ENCODE data around the gene TNS3. TPM values are rescaled to one million over a fixed set of nuclear protein-coding genes. Genes with fewer than 3 reads are reported as not detected.

The TNS3 gene
- total RNA-seq, 2 experiments from 2014 or later = 0.12 to 0.52 TPM

DNA sequence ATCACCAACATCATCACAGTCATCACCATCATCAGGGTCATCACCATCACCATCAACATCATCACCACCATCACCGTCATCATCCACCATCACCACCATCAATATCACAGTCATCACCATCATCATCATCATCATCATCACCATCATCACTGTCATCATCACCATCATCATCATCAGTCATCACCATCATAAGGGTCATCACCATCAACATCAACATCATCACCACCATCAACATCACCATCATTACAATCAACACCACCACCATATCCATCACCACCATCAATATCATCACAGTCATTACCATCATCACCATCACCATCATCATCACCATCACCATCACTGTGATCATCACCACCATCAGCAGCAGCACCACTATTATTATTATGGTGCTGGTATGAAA is 218.9 kb downstream of the TNS3 start:
- Mint-ChIP-seq H3K27me3 (no peaks in the 10 kb centered on the region), H3K36me3 (no peaks in the 10 kb centered on the region), H3K27ac (no peak overlapping the region), H3K4me1 (peaks cover 10% of the 10 kb centered on the region), H3K9me3 (no peaks in the 10 kb centered on the region), H3K4me3 (no peak overlapping the region)
- DNase-seq = no peak

DNA sequence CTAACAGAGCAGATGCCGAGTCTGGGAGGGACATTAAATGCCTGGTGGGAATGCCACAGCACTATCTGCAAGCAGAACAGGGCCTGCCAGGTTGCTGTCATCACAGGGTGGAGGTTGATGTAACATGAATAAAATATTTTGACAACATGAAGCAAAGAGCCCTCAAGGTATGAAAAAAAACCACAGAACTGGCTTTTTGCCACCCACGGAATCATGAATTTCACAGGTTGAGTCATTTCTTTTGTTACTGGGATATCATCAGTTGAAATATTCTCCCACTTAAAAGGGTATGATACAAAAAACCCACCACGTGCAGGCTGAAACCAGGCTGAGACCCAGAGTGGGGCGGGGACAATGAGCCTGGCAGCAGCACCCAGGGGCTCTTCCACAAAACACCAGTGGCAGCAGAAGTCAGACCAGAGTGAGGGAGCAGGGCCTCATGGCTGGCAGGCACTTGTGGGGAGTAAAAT is 220.1 kb downstream of the TNS3 start:
- H3K4me1 Mint-ChIP-seq = peaks cover 10% of the 10 kb centered on the region
- H3K4me3 Mint-ChIP-seq = no peak overlapping the region
- DNase-seq = peak; percentile 78
- H3K9me3 Mint-ChIP-seq = no peaks in the 10 kb centered on the region
- peak overlapping the region; percentile 79 for H3K27ac Mint-ChIP-seq
- H3K27me3 Mint-ChIP-seq = no peaks in the 10 kb centered on the region
- no peaks in the 10 kb centered on the region for H3K36me3 Mint-ChIP-seq

DNA sequence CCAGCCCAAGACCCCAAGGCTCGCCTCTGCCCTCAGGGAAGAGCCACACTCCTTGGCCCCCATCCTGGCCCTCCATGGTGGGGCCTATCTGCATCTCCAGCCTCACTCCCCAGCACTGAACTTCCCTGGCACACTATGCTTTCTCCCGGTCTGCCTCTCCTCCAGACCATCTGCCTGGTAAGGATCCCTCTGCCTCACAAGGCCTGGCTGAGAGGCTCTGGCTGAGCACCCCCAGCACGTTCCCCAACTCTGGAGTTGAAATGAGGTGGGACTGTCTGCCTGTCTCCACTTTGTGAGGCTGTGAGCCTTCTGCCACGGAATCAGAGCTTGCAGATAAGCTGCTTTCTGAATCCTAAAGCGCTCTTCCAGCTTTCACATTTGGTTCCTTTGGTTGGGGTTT is 220.7 kb downstream of the TNS3 start:
- no peak for DNase-seq
- Mint-ChIP-seq H3K4me1 (peaks cover 10% of the 10 kb centered on the region), H3K9me3 (no peaks in the 10 kb centered on the region), H3K4me3 (no peak overlapping the region), H3K27ac (peak overlapping the region; percentile 79), H3K27me3 (no peaks in the 10 kb centered on the region), H3K36me3 (no peaks in the 10 kb centered on the region)

DNA sequence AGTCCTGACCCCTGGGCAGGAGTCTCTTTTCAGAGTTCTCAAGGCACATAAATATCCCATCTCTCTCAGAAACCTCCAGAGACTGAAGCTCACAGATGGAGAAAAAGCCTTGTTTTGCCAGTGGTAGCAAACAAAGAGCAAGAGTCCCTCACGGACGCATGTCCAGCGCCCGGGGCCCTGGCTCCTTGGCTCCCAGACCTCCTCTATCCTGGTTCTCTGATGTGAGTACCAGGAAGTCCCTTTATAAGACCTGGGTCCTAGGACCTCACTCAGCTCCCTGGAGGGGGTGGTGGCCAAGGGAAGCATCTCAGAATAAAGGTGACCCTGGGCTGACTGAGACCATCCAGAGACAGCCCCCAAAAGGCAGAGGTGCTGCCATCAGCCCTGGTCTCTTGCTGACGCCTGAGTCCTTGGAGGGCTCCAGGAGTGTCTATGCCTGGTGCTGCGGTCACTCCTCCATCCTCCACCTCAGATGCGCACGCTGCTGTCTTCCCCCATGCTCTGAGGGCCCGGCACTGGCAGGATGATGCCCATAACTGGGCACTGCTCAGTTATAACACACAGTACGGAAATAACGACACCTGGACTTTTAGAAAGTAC is 221.5 kb downstream of the TNS3 start:
- DNase-seq = no peak
- Mint-ChIP-seq H3K36me3 (no peaks in the 10 kb centered on the region), H3K9me3 (no peaks in the 10 kb centered on the region), H3K4me1 (peaks cover 10% of the 10 kb centered on the region), H3K4me3 (no peak overlapping the region), H3K27me3 (no peaks in the 10 kb centered on the region), H3K27ac (no peak overlapping the region)

DNA sequence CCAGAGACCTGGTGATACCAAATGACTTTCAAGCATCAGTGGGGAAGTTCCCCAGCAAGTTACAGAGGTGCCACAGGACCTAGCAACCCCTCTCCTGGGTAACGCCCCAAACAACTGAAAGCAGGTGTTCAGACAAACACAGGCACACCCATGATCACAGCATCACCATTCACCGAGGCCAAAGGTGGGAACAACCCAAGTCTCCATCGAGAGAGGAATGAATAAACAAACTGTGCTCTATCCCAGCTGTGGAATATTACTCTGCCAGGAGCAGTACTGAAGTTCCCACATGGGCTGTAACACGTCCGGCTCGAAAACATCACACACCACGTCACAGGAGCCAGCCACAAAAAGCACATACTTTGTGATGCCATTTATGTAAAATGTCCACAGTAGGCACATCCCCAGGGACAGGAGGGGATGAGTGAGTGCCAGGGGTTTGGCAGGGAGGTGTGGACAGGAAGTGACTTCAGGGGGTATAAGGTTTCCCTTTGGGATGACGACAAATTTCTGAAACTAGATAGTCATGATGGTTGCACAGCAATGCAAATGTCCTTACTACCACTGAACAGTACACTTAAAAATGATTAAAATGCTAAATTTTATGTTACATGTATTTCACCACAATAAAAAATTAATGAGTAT is 222.8 kb downstream of the TNS3 start:
- H3K4me3 Mint-ChIP-seq = no peak overlapping the region
- no peaks in the 10 kb centered on the region for H3K9me3 Mint-ChIP-seq
- H3K27me3 Mint-ChIP-seq = no peaks in the 10 kb centered on the region
- H3K27ac Mint-ChIP-seq = no peak overlapping the region
- H3K36me3 Mint-ChIP-seq = no peaks in the 10 kb centered on the region
- peaks cover 10% of the 10 kb centered on the region for H3K4me1 Mint-ChIP-seq
- no peak for DNase-seq

DNA sequence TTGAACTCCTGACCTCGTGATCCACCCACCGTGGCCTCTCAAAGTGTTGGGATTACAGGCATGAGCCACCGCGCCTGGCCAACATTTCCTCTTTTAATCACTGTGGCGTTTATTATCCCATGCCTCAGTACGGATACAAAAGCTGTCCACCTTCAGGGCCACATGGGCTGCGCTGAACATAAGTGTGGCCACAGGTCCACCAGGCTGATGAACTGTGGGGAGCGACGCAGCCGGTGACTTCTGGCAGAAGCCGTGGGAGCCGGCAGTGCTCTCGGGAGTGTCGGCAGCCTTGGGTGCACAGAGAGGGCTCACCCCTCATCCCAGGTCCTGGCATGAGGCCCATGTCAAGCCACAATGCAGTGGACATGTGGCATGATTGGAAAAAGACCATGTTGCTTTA is 223.6 kb downstream of the TNS3 start:
- H3K4me3 Mint-ChIP-seq = no peak overlapping the region
- H3K36me3 Mint-ChIP-seq = no peaks in the 10 kb centered on the region
- H3K27ac Mint-ChIP-seq = no peak overlapping the region
- DNase-seq = no peak
- no peaks in the 10 kb centered on the region for H3K27me3 Mint-ChIP-seq
- no peaks in the 10 kb centered on the region for H3K9me3 Mint-ChIP-seq
- H3K4me1 Mint-ChIP-seq = peaks cover 10% of the 10 kb centered on the region

DNA sequence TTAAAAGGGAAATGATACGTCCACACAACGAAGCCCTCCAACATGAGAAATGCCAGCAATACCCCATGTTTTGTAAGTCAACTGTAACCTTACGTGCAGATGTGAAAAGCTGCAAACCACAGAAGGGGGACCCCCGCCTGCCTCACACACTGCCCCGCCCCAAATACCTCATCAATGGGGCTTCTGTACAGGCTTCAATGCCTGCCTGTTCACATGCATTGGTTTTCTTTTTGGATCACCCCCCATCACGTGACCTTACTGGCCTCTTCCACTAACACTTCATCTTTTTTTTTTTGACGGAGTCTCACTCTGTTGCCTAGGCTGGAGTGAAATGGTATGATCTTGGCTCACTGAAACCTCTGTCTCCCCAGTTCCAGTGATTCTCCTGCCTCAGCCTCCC is 224.0 kb downstream of the TNS3 start:
- no peak overlapping the region for H3K4me3 Mint-ChIP-seq
- no peaks in the 10 kb centered on the region for H3K36me3 Mint-ChIP-seq
- DNase-seq = no peak
- peaks cover 10% of the 10 kb centered on the region for H3K4me1 Mint-ChIP-seq
- H3K27me3 Mint-ChIP-seq = no peaks in the 10 kb centered on the region
- no peak overlapping the region for H3K27ac Mint-ChIP-seq
- H3K9me3 Mint-ChIP-seq = no peaks in the 10 kb centered on the region

DNA sequence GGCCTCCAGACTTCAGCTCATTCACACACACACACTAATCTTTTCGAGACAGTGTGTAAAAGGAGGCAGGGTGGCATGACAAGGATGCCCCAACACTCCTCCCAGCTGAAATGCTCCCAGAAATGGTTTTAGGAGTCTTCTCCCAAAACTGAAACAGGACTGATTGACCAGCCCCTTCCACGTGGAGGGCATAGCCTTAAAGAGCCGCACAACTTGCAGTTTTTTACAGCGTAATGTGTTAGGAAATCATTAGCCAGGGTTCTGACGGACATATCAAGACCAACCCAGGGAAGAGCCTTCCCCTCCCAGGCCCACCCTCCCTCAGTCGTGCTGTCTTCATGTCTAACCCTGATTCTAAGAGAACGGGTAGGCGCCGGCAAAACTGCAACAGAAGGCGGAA is 224.6 kb downstream of the TNS3 start:
- Mint-ChIP-seq H3K9me3 (no peaks in the 10 kb centered on the region), H3K4me1 (peaks cover 10% of the 10 kb centered on the region), H3K4me3 (no peak overlapping the region), H3K36me3 (no peaks in the 10 kb centered on the region), H3K27ac (no peak overlapping the region), H3K27me3 (no peaks in the 10 kb centered on the region)
- DNase-seq = no peak

DNA sequence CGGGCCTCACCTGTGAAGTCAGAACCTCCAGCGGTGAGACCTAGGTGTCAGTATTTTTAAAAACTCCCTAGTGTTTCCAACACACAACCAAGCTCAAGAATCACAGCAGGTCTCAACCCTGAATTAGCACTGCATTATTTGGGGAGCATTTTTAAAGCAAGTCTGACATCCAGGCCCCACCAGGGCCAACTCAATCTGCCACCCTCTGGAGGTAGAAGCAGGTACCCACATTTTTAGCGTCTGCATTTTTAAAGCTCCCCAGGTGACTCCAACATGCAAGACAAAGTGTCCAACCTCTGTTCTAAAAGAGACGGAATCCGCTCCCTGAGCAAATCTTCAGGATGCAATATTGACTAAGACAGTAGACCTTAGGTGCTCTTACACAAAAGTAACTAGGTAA is 225.7 kb downstream of the TNS3 start:
- DNase-seq = no peak
- Mint-ChIP-seq H3K9me3 (no peaks in the 10 kb centered on the region), H3K36me3 (no peaks in the 10 kb centered on the region), H3K27ac (no peak overlapping the region), H3K27me3 (no peaks in the 10 kb centered on the region), H3K4me1 (peaks cover 5% of the 10 kb centered on the region), H3K4me3 (no peak overlapping the region)

DNA sequence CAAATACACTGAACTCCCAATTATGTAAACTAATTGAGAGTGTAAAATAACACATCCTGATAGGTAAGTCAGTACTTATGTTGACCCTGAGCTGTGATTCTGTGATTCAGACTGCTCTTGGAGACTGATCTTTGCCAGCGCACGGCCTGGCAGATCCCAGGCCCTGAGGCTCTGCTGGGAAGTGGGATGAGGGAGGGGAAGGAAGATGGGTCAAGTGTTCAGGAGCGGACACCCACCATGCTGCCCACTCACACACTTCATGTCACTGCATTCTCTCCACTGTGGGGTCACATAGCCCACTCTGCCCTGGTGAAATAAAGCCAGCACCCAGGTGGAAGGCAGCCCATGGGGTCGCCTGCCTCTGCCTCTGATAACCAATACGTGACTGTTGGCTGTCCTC is 226.2 kb downstream of the TNS3 start:
- Mint-ChIP-seq H3K36me3 (no peaks in the 10 kb centered on the region), H3K9me3 (no peaks in the 10 kb centered on the region), H3K27me3 (no peaks in the 10 kb centered on the region), H3K4me1 (peaks cover under 1% of the 10 kb centered on the region), H3K4me3 (no peak overlapping the region), H3K27ac (no peak overlapping the region)
- no peak for DNase-seq

DNA sequence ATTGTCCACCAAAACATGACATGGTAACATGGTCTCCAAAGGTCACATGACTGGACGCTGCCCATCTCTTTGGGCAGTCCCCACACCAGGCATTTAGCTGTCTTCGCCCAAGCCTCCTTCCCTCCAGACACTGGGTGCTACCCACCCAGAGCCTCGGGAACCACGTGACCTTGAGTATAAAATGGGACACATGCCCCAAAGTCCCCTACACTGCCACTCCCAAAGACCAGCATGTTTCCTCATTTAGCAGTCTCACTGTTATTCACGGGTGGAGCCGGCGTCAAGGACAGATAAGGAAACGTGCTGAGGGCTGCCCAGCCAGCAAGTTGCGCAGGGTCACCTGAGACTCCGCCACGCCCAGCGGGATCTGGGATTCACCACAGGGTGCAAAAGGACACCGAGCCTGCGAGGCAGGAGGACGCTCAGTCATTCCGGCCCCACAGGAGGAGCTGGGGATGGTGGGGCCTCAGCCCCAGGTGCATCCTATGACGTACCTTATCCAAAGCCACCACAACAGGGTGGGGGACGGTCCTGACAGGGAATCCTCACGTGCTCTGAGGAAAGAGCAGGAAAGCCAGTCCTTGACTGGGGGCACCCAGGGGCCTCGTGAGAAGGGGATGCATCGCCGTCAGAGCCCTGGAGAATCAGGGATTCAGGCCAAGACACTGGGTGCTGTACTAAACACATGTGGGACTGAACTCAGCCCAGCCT is 226.9 kb downstream of the TNS3 start:
- H3K27me3 Mint-ChIP-seq = no peaks in the 10 kb centered on the region

DNA sequence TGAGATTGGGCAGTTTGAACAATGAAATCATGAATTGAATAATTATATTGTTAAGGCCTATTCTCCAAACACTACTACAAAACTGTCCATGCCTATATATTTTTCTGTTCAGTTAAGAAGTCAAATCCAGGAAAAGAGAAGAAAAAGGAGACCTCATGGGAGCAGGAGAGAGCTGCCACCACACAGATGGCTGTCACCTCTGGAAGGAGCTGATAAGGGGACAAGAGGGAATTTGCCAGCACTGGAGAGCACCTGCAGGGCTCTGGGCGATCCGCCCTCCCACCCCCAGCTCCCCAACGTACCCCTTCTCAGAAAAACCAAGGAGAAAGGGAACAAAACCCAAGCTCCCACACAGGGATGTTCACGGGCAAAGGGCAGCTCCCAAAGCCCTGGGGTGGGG is 227.8 kb downstream of the TNS3 start:
- Mint-ChIP-seq H3K36me3 (no peaks in the 10 kb centered on the region), H3K4me1 (no peaks in the 10 kb centered on the region), H3K9me3 (no peaks in the 10 kb centered on the region), H3K27me3 (no peaks in the 10 kb centered on the region), H3K4me3 (no peak overlapping the region), H3K27ac (no peak overlapping the region)
- no peak for DNase-seq

More for the DNA sequence above, 226.9 kb downstream of the TNS3 start:
- no peak for DNase-seq
- Mint-ChIP-seq H3K27ac (no peak overlapping the region), H3K4me3 (no peak overlapping the region), H3K36me3 (no peaks in the 10 kb centered on the region), H3K4me1 (no peaks in the 10 kb centered on the region), H3K9me3 (no peaks in the 10 kb centered on the region)

DNA sequence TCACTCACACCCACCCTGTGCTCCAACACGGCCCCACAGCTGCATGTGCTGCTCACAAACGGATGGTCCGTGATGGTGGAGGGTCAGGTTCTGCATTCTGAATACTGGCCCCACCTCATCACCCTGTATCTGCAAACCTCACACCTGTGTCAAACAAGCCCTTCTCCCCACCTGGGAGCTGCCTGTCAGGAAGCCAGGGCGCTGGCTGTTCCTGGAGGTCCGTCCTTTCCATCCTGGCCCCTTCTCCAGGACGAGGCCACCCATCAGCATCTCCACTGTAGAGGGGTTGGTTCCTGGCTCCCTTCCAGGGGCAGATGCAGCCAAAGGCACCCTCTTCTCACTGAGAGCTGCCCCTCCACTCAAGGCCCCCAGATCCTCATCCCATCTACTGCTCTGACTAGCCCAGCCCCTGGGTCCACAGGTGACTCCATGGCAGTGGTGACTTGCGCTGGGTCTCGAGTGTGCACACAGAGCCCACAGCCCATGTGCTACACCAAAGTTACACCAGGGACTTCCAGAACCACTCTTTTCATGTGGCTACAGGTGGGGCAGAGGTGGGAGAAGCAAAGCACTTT is 229.4 kb downstream of the TNS3 start:
- H3K4me1 Mint-ChIP-seq = no peaks in the 10 kb centered on the region
- DNase-seq = no peak
- no peak overlapping the region for H3K4me3 Mint-ChIP-seq
- no peaks in the 10 kb centered on the region for H3K27me3 Mint-ChIP-seq
- no peaks in the 10 kb centered on the region for H3K36me3 Mint-ChIP-seq
- no peaks in the 10 kb centered on the region for H3K9me3 Mint-ChIP-seq
- no peak overlapping the region for H3K27ac Mint-ChIP-seq

DNA sequence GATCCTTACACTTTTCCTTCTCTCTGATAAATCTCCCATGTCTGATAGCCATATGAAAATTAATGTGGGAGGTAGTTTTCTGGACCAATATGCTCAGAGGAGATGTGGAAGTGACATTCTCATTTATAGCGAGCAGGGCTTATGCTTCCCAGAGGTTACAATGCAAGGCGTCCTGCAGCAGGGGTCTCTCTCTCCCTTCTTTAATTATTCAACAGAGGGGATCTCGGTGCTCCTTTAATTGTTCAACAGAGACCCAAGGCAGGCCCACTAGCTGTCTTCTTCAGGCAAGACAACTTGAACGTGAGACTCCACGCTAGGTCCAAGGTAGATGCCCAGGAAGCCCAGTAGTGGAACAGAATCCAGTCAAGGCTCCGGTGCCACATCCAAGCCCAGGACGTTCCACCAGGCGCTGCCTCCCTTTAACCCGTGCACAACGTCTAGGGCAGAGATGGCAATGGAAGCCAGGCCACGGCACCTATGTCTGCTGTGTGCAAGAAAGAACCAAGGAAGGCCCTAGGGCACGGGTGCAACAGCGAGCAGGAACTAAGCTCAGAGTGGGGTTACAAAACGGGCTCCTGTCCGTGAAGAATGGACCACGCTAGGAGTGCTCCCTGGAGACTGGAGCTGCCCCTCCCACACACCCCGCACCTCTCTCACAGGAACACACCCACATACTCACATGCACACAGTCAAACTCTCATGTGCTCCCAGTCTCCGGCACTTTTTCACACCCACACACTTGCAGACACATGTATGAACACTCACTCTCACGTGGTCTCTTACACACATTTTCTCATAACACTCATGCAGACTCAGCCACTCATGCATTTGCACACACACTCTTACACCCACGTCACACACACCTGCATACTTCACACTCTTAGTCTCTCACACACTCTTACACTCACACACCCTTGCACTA is 230.4 kb downstream of the TNS3 start:
- H3K27ac Mint-ChIP-seq = no peak overlapping the region
- H3K9me3 Mint-ChIP-seq = no peaks in the 10 kb centered on the region
- no peaks in the 10 kb centered on the region for H3K36me3 Mint-ChIP-seq
- no peaks in the 10 kb centered on the region for H3K27me3 Mint-ChIP-seq
- no peak for DNase-seq
- H3K4me1 Mint-ChIP-seq = no peaks in the 10 kb centered on the region
- H3K4me3 Mint-ChIP-seq = no peak overlapping the region

DNA sequence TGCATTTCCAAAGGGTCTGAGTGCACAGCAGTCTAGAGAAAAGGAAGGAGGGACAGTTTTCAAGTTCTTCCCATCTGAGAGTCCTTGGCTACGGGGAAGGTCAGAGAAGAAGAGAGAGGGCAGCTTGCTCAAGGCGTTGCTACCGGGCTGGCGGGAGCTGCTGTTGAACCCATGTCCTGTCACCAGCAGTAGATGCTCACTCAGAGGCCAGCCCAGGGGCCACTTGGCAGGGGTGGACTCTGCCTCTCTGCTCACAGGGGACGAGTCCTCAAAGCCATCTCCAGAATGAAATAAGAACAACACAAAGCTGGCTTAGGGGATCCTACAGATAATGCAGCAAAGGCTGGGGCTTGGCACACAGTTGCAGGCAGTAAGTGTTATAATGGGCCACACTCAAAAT is 231.5 kb downstream of the TNS3 start:
- H3K4me1 Mint-ChIP-seq = no peaks in the 10 kb centered on the region
- no peak overlapping the region for H3K27ac Mint-ChIP-seq
- no peak overlapping the region for H3K4me3 Mint-ChIP-seq
- H3K27me3 Mint-ChIP-seq = no peaks in the 10 kb centered on the region
- H3K9me3 Mint-ChIP-seq = no peaks in the 10 kb centered on the region
- DNase-seq = no peak
- no peaks in the 10 kb centered on the region for H3K36me3 Mint-ChIP-seq
